SK-MEL-5 (cell line): ENCODE data around the gene TRIP10. TPM values are rescaled to one million over a fixed set of nuclear protein-coding genes. Genes with fewer than 3 reads are reported as not detected.
A peak's percentile ranks its signal among the peaks of the same experiment; 100 is the strongest.
"Not testable (repeated sequence)": the region's sequence is repeated elsewhere in the genome, so short reads cannot be mapped to it uniquely, and the experiment has no call there.

ENCODE experiments used
- DNase-seq: peaks from one replicate; pipeline ENCODE4 v3.0.0-alpha.2; 2016; ENCODE audit warnings: low read depth, low spot score
- in situ Hi-C: cut with HindIII; loops from 2 replicates; pipeline ENCODE4 v1.10.0; 2016; ENCODE audit warnings: low sequenced_read_pairs, high pct_unique_total_duplicates, low pct_unique_long_range_greater_than_20kb
- total RNA-seq: library from RNA; depleted of rRNA; stranded (reverse); fragments of >200 nt; shearing (Covaris generic); gene quantifications from 2 replicates; pipeline ENCODE4 v1.2.3, GENCODE V29; 2014

TRIP10 gene
- total RNA-seq, 1 experiment from 2014 or later = 11.5 TPM

- in situ Hi-C loops = no loop called here
- no peak for DNase-seq
These were observed 13.0 kb downstream of the TRIP10 start for GRCh38 chr19:6752256-6753177.

DNA sequence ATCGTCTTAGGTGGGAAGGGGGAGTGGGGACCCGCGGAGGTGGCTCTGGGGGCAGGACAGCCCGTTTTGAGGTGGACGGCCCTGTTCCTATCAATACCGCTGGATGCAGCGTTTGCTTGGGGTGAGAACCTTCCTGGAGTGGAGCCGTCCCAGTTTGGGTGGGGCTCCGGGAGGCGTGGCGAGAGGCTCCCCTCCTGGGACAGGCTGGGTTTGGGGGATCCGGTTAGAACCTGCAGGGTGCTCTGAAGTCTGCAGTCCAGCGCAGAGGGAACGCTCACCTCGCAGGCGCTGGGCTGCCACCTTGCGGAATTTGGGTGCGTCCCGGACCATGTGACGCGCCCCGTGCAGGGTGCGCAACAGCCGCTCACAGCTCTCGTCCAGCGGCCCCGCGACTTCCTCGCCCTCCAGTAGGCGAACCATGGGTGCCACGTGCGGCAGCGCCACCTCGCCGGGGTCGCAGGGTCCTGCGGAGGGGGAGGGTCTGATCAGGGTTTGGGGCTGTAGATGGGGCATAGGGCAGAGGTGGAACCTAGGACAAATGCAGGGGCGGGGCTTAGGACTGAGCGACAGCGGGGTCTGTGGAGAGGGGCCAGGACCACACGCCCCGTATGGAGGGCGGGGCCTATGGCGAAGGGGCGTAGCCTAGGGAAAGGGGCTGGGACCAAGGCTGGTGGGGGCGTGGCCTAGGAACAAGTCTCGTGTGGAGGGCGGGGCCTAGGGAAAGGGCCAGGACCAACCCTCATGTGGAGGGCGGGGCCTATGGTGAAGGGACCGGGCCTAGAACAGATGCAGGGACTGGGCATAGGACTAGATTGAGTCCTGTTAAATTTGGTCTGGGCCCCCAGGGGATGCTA lies 13.9 kb downstream of the TRIP10 start:
- in situ Hi-C loops = no loop called here
- peak; percentile 85 for DNase-seq

GRCh38 chr19:6754136-6754535 lies 14.7 kb downstream of the TRIP10 start:
- in situ Hi-C loops = no loop called here
- no peak for DNase-seq

GRCh38 chr19:6754653-6755463 lies 15.4 kb downstream of the TRIP10 start:
- no peak for DNase-seq
- in situ Hi-C loops = no loop called here

GRCh38 chr19:6760606-6761005 lies 21.1 kb downstream of the TRIP10 start:
- DNase-seq = no peak
- in situ Hi-C loops = no loop called here

DNA sequence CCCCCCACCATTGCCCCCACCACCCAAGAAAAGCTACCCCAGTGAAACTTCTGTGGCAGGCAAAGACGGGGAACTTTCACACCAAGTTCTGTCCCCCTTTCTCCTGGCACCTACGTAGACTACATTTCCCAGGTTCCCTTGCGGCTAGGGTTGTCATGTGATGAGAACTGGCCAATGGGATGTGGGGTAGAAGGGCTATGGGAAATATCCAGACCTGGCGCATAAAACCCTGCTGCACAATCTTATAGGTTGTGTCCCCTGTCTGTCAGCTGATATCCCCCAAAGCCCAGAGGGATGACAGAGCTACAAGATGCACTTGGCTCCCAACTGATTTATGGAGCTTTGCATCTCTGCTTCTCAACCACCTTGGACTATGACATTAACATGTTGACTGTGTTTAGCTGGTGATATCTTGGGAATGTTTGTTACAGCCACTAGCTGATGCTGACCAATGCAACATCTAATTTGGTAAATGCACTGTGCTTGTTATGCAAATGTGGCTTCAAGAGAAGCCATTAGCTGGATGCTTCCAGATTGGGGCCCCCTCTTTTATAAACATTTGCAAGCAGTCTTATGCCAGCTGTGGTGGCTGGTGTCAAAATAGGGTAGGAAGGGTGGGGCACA lies 21.7 kb downstream of the TRIP10 start:
- DNase-seq = peak; percentile 68
- in situ Hi-C loops = no loop called here

- in situ Hi-C loops, DNase-seq: not testable (repeated sequence)
These were observed 22.8 kb downstream of the TRIP10 start for GRCh38 chr19:6762253-6762797.

DNA sequence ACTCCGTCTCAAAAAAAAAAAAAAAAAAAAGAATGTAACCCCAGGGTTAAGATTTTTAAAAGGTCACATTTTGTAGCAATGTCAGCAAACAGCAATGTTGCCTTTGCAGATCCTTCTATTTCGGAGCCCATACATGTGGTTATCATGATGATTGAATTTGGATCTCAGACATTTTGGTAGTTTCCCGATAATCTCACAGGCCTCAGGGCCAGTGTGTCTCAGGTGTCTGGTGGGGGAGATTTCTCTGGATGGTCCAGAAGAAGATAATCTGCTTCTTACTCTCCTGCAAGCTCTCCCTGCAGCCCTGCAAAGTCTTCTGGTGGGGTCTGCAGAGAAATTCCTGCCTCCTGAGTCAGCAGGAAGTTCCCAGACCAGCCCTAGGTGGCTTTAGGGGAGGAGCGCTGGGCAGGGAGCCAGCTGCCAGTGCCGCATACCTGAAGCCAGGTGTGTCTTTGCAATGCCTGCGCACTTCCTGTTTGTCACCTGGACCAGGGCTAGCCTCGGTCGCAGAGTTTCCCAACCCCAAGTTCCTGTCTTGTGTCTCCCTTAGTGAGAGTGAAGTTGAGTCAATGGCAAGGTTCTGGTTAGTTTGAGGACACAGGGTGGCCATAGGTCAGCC lies 26.4 kb downstream of the TRIP10 start:
- in situ Hi-C loops = no loop called here
- DNase-seq = no peak

DNA sequence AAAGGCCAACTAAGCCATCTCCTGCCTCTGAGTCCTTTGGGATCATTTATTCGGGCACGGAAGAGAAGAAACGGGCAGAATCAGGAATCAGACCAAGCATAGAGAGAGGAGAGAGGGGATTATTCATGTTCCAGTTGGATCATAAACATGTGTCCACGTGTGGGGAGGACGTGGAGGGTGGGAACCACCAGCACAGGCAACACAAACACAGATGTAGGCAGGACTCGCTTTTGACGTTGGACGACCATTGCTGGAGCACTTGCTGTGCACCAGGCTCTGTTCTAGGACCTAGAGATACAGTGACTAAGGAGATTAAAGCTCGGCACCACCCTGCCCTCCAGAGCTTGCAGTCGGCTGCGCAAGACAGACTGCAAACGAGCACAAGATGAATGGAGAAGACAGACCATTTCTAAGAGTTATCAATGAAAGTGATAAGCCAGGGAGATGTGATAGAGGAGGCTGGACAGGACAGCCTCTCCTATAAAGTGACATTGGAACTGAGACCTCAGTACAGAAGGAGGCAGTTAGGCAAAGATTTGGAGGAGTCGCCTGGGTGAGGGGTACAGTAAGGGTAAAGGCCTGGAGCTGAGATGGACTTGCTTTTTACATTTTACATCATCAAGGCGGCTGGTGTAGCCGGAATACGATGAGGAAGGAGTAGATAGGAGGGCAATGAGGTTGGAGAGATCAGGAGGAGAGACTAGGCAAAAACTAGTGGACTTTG lies 27.0 kb downstream of the TRIP10 start:
- DNase-seq = no peak
- in situ Hi-C loops = no loop called here

DNA sequence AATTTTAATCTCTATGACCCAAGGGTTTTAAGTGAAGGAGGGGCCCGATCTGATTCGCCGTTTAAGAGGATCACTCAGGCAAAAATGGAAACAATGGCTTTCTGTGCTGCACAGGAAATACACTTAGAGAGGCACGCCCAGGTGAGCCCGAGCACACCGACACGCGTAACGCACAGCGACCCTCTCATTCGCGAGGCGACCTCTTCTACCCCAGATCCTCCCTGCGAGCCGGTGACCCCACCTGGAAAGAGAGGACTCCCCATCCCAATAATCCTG lies 27.5 kb downstream of the TRIP10 start:
- in situ Hi-C loops = no loop called here
- DNase-seq = no peak

GRCh38 chr19:6767357-6768235 lies 28.1 kb downstream of the TRIP10 start, which contains the start of gene SH2D3A:
TSS of gene SH2D3A (minus strand) at chr19:6767435. CDS start at chr19:6763748, 3,687 bp downstream.
- peak; percentile 79 for DNase-seq
- in situ Hi-C loops = no loop called here

- in situ Hi-C loops = no loop called here
- DNase-seq = no peak
These were observed 28.8 kb downstream of the TRIP10 start for GRCh38 chr19:6768236-6768785.

DNA sequence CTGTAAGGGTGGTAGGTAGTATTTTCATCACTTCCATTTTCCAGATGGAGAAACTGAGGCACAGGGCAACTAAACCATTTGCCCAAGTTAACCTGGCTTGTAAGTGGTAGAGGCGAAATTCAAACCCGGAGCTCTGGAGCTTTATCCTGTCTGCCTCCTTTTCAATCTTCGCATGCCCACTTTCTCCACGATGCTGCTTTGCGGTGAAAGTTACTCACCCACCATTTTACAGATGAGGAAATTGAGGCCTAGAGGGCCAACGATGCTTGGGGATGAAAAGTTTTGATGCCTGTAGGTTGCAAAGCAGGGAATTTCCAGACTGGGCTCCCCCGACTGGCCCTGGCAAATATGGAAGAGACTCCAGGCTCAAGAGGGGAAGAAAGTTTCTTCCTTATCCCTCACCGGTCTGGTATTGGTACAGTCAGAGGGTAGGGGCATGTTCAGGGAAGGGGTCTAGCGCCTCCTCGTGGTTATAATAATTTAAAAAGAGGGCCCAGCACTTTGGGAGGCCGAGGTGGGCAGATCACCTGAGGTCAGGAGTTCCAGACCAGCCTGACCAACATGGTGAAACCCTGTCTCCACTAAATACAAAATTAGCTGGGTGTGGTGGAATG lies 29.6 kb downstream of the TRIP10 start:
- peak; percentile 52 for DNase-seq
- in situ Hi-C loops = no loop called here

- DNase-seq, in situ Hi-C loops: not testable (repeated sequence)
These were observed 32.2 kb downstream of the TRIP10 start for GRCh38 chr19:6771648-6772027.
